Measurements from ENCODE around the gene CEL. TPM values are rescaled to one million over a fixed set of nuclear protein-coding genes. Genes with fewer than 3 reads are reported as not detected.

The CEL gene
- 0.39 to 0.93 TPM (median 0.71 TPM) in 5 replicates for total RNA-seq (2022; extraction: Qiagen RNA extraction)

DNA sequence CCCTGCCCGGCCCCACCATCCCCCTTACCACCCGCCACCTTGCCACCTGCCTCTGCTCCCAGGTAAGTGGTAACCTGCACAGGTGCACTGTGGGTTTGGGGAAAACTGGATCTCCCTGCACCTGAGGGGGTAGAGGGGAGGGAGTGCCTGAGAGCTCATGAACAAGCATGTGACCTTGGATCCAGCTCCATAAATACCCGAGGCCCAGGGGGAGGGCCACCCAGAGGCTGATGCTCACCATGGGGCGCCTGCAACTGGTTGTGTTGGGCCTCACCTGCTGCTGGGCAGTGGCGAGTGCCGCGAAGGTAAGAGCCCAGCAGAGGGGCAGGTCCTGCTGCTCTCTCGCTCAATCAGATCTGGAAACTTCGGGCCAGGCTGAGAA, at the start of gene CEL:
Gene CEL (plus strand): TSS at position 218 of the 382 bp plus-strand sequence. CDS start 22 bp downstream, at position 240.

DNA sequence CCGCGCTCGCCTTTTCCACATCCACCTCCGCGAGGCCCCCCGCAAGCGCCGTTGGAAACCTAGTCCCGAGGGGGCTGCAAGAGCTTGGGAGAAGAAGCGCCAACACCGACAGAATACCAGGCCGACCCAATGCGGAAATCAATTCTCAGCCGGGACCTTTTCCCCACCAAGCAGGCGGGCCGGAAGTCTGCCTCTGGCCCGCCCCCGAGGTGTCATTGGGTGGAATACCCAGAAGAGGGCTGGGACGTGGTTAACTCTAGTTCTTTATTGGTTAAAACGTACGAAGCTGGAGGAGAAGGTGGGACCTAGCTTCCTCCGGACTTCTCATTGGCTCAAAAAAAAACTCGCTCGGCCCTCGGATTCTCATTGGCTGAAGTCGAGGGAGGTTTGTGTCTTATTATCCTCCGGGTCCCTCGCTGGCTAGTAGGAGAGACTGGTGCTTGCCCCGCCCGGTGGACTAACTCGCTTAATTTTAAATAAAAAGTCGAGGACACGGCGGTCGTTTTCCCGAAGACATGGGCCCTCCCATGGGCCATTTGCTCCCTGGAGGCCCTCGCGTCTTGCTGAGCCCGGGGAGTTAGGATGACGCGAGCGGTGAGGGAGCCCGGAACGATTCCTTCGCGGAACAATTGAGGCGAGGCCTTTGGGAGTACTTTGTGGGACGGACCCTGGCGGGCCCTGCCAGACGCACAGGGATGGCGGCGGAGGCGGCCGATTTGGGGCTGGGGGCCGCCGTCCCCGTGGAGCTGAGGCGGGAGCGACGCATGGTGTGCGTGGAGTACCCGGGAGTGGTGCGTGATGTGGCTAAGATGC, 31.3 kb upstream of the CEL start, which contains the start of gene GTF3C5:
Gene GTF3C5 (plus strand): TSS at position 681 of the 813 bp plus-strand sequence. CDS start 15 bp downstream, at position 696.

Other genes with a start within 250 kb of the CEL start
- gene AK8, start 183.7 kb upstream of the CEL start, total RNA-seq (2022; extraction: Qiagen RNA extraction): 0.82 to 1.3 TPM (median 0.93 TPM) in 5 replicates
- 4.5 to 5.9 TPM (median 5.3 TPM) in 5 replicates for gene SPACA9, start 183.1 kb upstream of the CEL start, total RNA-seq (2022; extraction: Qiagen RNA extraction)
- gene TSC1, start 117.4 kb upstream of the CEL start, total RNA-seq (2022; extraction: Qiagen RNA extraction): 14.0 to 17.6 TPM (median 14.6 TPM) in 5 replicates
- 0.07 to 0.11 TPM (median 0.10 TPM) in 4 of 5 replicates, not detected in the other for gene GFI1B, start 83.3 kb upstream of the CEL start, total RNA-seq (2022; extraction: Qiagen RNA extraction)
- 60.0 to 68.5 TPM (median 66.0 TPM) in 5 replicates for gene GTF3C5, start 31.0 kb upstream of the CEL start, total RNA-seq (2022; extraction: Qiagen RNA extraction)
- 23.5 to 31.1 TPM (median 29.2 TPM) in 5 replicates for gene RALGDS, start 59.3 kb downstream of the CEL start, total RNA-seq (2022; extraction: Qiagen RNA extraction)
- gene GBGT1, start 101.9 kb downstream of the CEL start, total RNA-seq (2022; extraction: Qiagen RNA extraction): 1.4 to 2.6 TPM (median 2.0 TPM) in 5 replicates
- not detected in 5 replicates for gene OBP2B, start 147.3 kb downstream of the CEL start, total RNA-seq (2022; extraction: Qiagen RNA extraction)
- not detected in 5 replicates for gene ABO, start 213.2 kb downstream of the CEL start, total RNA-seq (2022; extraction: Qiagen RNA extraction)